Liver (tissue), 9 donors: Measurements from ENCODE around the gene DPY19L3. TPM values are rescaled to one million over a fixed set of nuclear protein-coding genes. Genes with fewer than 3 reads are reported as not detected.
"Not testable (repeated sequence)": the region's sequence is repeated elsewhere in the genome, so short reads cannot be mapped to it uniquely, and the experiment has no call there.

Experiments used
- DNase-seq: peaks from one replicate; pipeline ENCODE4 v3.0.0-alpha.2; 2017; ENCODE audit warnings: low spot score
- H3K27ac ChIP-seq, 2 donors: one replicate each; pipeline ENCODE4 v1.7.0; 2013; ENCODE audit warnings: inconsistent platforms in 2 of 2, low read length in 2 of 2, control low read depth in 1 of 2, low read depth in 1 of 2, mild to moderate bottlenecking in 1 of 2
- H3K27me3 ChIP-seq, 4 donors: one replicate each; pipeline versions ENCODE4 v1.6.1 to v1.7.0; 2013; ENCODE audit warnings: low read length in 3 of 4, inconsistent platforms in 1 of 4, mild to moderate bottlenecking in 1 of 4, moderate library complexity in 1 of 4; ENCODE audit not compliant: control insufficient read depth in 4 of 4, insufficient read depth in 4 of 4
- H3K36me3 ChIP-seq, 4 donors: one replicate each; pipeline versions ENCODE4 v1.6.1 to v1.7.0; 2013; ENCODE audit warnings: low read length in 3 of 4, mild to moderate bottlenecking in 3 of 4, low read depth in 1 of 4, moderate library complexity in 1 of 4; ENCODE audit not compliant: control insufficient read depth in 4 of 4, insufficient read depth in 3 of 4
- H3K4me1 ChIP-seq, 4 donors: one replicate each; pipeline versions ENCODE4 v1.6.1 to v1.7.0; 2013; ENCODE audit warnings: low read length in 3 of 4, mild to moderate bottlenecking in 3 of 4, moderate library complexity in 1 of 4; ENCODE audit not compliant: control insufficient read depth in 4 of 4, insufficient read depth in 4 of 4
- H3K4me3 ChIP-seq, 3 donors: one replicate each; pipeline versions ENCODE4 v1.6.1 to v1.7.0; 2013; ENCODE audit warnings: low read length in 3 of 3, control low read depth in 1 of 3, low read depth in 1 of 3, mild to moderate bottlenecking in 1 of 3
- H3K9ac ChIP-seq, 2 donors: one replicate each; pipeline ENCODE4 v1.7.0; 2013; ENCODE audit warnings: low read length in 2 of 2, mild to moderate bottlenecking in 2 of 2, moderate library complexity in 2 of 2, control low read depth in 1 of 2, low read depth in 1 of 2
- H3K9me3 ChIP-seq, 4 donors: one replicate each; pipeline versions ENCODE4 v1.6.1 to v1.7.0; 2013; ENCODE audit warnings: low read length in 3 of 4; ENCODE audit not compliant: control insufficient read depth in 4 of 4
- ATF3 ChIP-seq: IDR thresholded peaks from 2 replicates; pipeline ENCODE4 v1.6.1; 2016; ENCODE audit warnings: antibody characterized with exemption
- EGR1 ChIP-seq, 2 donors: IDR thresholded peaks; 2 replicates each; pipeline ENCODE4 v1.6.1; 2016 to 2018; ENCODE audit warnings: antibody characterized with exemption in 2 of 2, low read depth in 2 of 2
- FOXA1 ChIP-seq: IDR thresholded peaks from 2 replicates; pipeline ENCODE4 v1.6.1; 2016; ENCODE audit warnings: antibody characterized with exemption
- FOXA2 ChIP-seq: IDR thresholded peaks from 2 replicates; pipeline ENCODE4 v1.6.1; 2016; ENCODE audit warnings: antibody characterized with exemption
- GABPA ChIP-seq, 2 donors: IDR thresholded peaks in 1 of 2; conservative IDR thresholded peaks in 1 of 2; 2 replicates each; pipeline ENCODE4 v1.6.1; 2016; ENCODE audit warnings: antibody characterized with exemption in 2 of 2, mild to moderate bottlenecking in 1 of 2, moderate library complexity in 1 of 2
- HNF4A ChIP-seq, 2 donors: conservative IDR thresholded peaks; 2 replicates each; pipeline ENCODE4 v1.6.1; 2016; ENCODE audit warnings: antibody characterized with exemption in 2 of 2, mild to moderate bottlenecking in 2 of 2
- HNF4G ChIP-seq: IDR thresholded peaks from 2 replicates; pipeline ENCODE4 v1.6.1; 2016; ENCODE audit warnings: antibody characterized with exemption
- JUND ChIP-seq, 2 donors: IDR thresholded peaks; 2 replicates each; pipeline ENCODE4 v1.6.1; 2016; ENCODE audit warnings: antibody characterized with exemption in 2 of 2
- NR2F2 ChIP-seq: IDR thresholded peaks from 2 replicates; pipeline ENCODE4 v1.6.1; 2016; ENCODE audit warnings: antibody characterized with exemption
- RAD21 ChIP-seq, 2 donors: IDR thresholded peaks; 2 replicates each; pipeline ENCODE4 v1.6.1; 2016; ENCODE audit warnings: antibody characterized with exemption in 2 of 2, mild to moderate bottlenecking in 2 of 2
- REST ChIP-seq: IDR thresholded peaks from 2 replicates; pipeline ENCODE4 v1.6.1; 2016; ENCODE audit warnings: antibody characterized with exemption, mild to moderate bottlenecking
- RXRA ChIP-seq, 2 donors: IDR thresholded peaks; 2 replicates each; pipeline ENCODE4 v1.6.1; 2017 to 2018; ENCODE audit warnings: antibody characterized with exemption in 2 of 2, mild to moderate bottlenecking in 1 of 2
- SP1 ChIP-seq: IDR thresholded peaks from 2 replicates; pipeline ENCODE4 v1.6.1; 2018; ENCODE audit warnings: antibody characterized with exemption, mild to moderate bottlenecking
- TAF1 ChIP-seq: conservative IDR thresholded peaks from 2 replicates; pipeline ENCODE4 v1.6.1; 2016; ENCODE audit warnings: antibody characterized with exemption, mild to moderate bottlenecking
- YY1 ChIP-seq: IDR thresholded peaks from 2 replicates; pipeline ENCODE4 v1.6.1; 2016; ENCODE audit warnings: antibody characterized with exemption, mild to moderate bottlenecking
- ZBTB33 ChIP-seq: IDR thresholded peaks from 2 replicates; pipeline ENCODE4 v1.6.1; 2016; ENCODE audit warnings: antibody characterized with exemption
- WGBS: extraction: QIAGEN DNeasy Blood & Tissue Kit; methylation state at CpG from one replicate; pipeline ENCODE4 v1.1.7; 2013; 5-methylcytosine and 5-hydroxymethylcytosine counted together
- polyA plus RNA-seq, 2 donors: library from polyadenylated mRNA; stranded (reverse) in 1 of 2; unstranded in 1 of 2; fragments of 200-250 nt in 1 of 2; fragments of >200 nt in 1 of 2; fragmentation: Nextera tagmentation in 1 of 2; extraction: Ambion mirVana in 1 of 2; gene quantifications; one replicate each; pipeline versions ENCODE4 v1.2.1 to v1.2.3, GENCODE V29; 2013 to 2015
- total RNA-seq, 2 donors: library from RNA; depleted of rRNA; stranded (reverse); fragments of >200 nt; gene quantifications; one replicate each; pipeline ENCODE4 v1.2.3, GENCODE V29; 2014
- TF ChIP-seq, protein P1 (sequence below): fragments of 150-350 bp; IDR thresholded peaks from 2 replicates; pipeline ENCODE4 v1.5.1; 2017; ENCODE audit warnings: improper control_type of control experiment, low read depth, low read length; ENCODE audit not compliant: missing input control
- TF ChIP-seq, protein P2 (sequence below): IDR thresholded peaks from 2 replicates; pipeline ENCODE4 v1.6.1; 2016; ENCODE audit warnings: antibody characterized with exemption
- donor health status: healthy.
- donor health status: healthy.
- donor health status: healthy.
- donor health status: healthy.
- donor health status: healthy.

The DPY19L3 gene
- total and polyA plus RNA-seq, 4 donors, result 2.7 to 13.0 (median 7.4) TPM

- TF ChIP-seq REST, result no peak
- no peak for TF ChIP-seq YY1
- no peak for TF ChIP-seq SP1
- TF ChIP-seq EGR1 (IDR thresholded peaks at IDR 0.05; ENCODE audit: low read depth in 2 of 2), result no peak
- no peak for TF ChIP-seq HNF4G
- TF ChIP-seq TAF1, result no peak
Observed at GRCh38 chr19:32422435-32422834, 16.9 kb downstream of the DPY19L3 start (continued).

- not testable (repeated sequence) for H3K4me1 ChIP-seq, H3K36me3 ChIP-seq, H3K9me3 ChIP-seq, H3K27ac ChIP-seq, H3K4me3 ChIP-seq, DNase-seq, H3K27me3 ChIP-seq, H3K9ac ChIP-seq
- WGBS, result 96% methylated on average over 3 of the region's 3 CpGs
Observed at GRCh38 chr19:32423944-32424343, 18.4 kb downstream of the DPY19L3 start.

- H3K27ac ChIP-seq, result no peak overlapping the region
- no peaks in the 10 kb centered on the region for H3K27me3 ChIP-seq
- TF ChIP-seq FOXA2 (no peak), HNF4A (conservative IDR thresholded peaks at IDR 0.05) (no peak), HNF4G (no peak), FOXA1 (no peak), NR2F2 (no peak), ATF3 (no peak), RXRA (IDR thresholded peaks at IDR 0.05) (no peak), EGR1 (IDR thresholded peaks at IDR 0.05; ENCODE audit: low read depth in 2 of 2) (no peak), REST (no peak), SP1 (no peak), RAD21 (IDR thresholded peaks at IDR 0.05) (no peak), TAF1 (no peak), GABPA (IDR thresholded peaks at IDR 0.05 in 1 of 2, conservative IDR thresholded peaks at IDR 0.05 in 1 of 2) (no peak), ZBTB33 (no peak), YY1 (no peak), JUND (IDR thresholded peaks at IDR 0.05) (no peak)
- TF ChIP-seq, protein P1, sequence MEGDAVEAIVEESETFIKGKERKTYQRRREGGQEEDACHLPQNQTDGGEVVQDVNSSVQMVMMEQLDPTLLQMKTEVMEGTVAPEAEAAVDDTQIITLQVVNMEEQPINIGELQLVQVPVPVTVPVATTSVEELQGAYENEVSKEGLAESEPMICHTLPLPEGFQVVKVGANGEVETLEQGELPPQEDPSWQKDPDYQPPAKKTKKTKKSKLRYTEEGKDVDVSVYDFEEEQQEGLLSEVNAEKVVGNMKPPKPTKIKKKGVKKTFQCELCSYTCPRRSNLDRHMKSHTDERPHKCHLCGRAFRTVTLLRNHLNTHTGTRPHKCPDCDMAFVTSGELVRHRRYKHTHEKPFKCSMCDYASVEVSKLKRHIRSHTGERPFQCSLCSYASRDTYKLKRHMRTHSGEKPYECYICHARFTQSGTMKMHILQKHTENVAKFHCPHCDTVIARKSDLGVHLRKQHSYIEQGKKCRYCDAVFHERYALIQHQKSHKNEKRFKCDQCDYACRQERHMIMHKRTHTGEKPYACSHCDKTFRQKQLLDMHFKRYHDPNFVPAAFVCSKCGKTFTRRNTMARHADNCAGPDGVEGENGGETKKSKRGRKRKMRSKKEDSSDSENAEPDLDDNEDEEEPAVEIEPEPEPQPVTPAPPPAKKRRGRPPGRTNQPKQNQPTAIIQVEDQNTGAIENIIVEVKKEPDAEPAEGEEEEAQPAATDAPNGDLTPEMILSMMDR, result no peak
- TF ChIP-seq, protein P2, sequence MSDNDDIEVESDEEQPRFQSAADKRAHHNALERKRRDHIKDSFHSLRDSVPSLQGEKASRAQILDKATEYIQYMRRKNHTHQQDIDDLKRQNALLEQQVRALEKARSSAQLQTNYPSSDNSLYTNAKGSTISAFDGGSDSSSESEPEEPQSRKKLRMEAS, result no peak
- no peaks in the 10 kb centered on the region for H3K36me3 ChIP-seq
- no peaks in the 10 kb centered on the region for H3K9me3 ChIP-seq
- no peak for DNase-seq
- no peak overlapping the region for H3K4me3 ChIP-seq
- no peaks in the 10 kb centered on the region for H3K4me1 ChIP-seq
- 95% methylated on average over 3 of the region's 3 CpGs for WGBS
- H3K9ac ChIP-seq, result no peak overlapping the region
Observed at GRCh38 chr19:32427536-32427935, 22.0 kb downstream of the DPY19L3 start.
